Activated naive CD8-positive, alpha-beta T cell treated with anti-CD3 and anti-CD28 coated beads, Interleukin-2, amount 50 U/mL, for 24 hours (primary cell): ENCODE results near the gene CTBP2.

ENCODE experiments used
- ATAC-seq: fragments of 150-1000 bp; cut with Tn5 transposase; one replicate; pipeline ENCODE4 v1.10.0; 2021
- DNase-seq: peaks from one replicate; pipeline ENCODE4 v3.0.0; 2021
- H3K27ac Mint-ChIP-seq: one replicate; pipeline ENCODE4 v1.8.0; 2021; ENCODE audit warnings: mild to moderate bottlenecking, mixed read lengths
- H3K27me3 Mint-ChIP-seq: one replicate; pipeline ENCODE4 v1.8.0; 2021; ENCODE audit warnings: mixed read lengths
- H3K36me3 Mint-ChIP-seq: one replicate; pipeline ENCODE4 v1.8.0; 2021; ENCODE audit warnings: low read depth, mixed read lengths
- H3K4me1 Mint-ChIP-seq: one replicate; pipeline ENCODE4 v1.8.0; 2021; ENCODE audit warnings: mixed read lengths
- H3K4me3 Mint-ChIP-seq: one replicate; pipeline ENCODE4 v1.8.0; 2021; ENCODE audit warnings: mild to moderate bottlenecking, moderate library complexity, mixed read lengths
- H3K9me3 Mint-ChIP-seq: one replicate; pipeline ENCODE4 v1.8.0; 2021; ENCODE audit warnings: mixed read lengths

Gene CTBP2

DNA sequence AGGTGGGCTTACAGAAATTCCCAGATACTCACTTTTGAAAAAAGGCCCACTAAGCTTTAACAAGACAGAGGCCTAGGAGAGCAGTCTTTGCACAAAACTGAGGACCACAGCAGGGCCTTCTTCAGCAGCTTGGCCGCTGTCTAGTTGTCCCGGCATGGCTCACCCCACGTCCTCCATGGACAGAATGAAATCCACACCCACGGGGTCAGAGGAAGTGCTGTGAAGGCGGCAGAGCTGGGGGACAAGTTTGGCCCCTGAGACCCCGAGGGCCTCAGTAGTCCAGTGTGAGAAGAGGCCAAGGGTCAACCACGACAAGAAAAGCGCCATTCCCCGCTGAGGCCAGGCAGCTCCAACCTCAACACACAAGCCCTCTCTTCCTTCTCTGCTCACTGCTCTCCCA is 139.5 kb downstream of the CTBP2 start:
- Mint-ChIP-seq H3K27me3 (no peaks in the 10 kb centered on the region), H3K9me3 (no peaks in the 10 kb centered on the region), H3K27ac (no peak overlapping the region), H3K4me3 (no peak overlapping the region), H3K4me1 (no peaks in the 10 kb centered on the region), H3K36me3 (no peaks in the 10 kb centered on the region)
- DNase-seq (no peak), ATAC-seq (no peak)

DNA sequence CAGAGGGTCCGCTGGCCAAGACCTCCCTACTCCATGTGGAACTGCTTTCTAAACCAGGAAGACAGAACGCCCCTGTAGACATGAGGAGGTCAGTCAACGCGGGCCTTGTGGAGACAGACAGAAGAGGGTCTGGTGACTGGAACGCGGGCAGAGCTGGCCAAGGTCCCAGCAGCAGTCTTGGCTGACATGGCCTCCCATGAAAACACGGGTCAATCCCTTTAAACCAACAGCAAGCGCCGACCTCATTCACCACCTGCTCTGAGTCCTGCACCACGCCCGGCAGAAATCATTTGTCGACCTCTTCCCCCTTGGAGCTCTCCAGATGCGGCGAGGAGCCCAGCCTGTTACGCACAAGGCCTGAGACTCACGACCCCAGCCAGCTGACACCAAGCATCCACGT is 140.0 kb downstream of the CTBP2 start:
- Mint-ChIP-seq H3K9me3 (no peaks in the 10 kb centered on the region), H3K4me3 (no peak overlapping the region), H3K36me3 (no peaks in the 10 kb centered on the region), H3K4me1 (no peaks in the 10 kb centered on the region), H3K27me3 (no peaks in the 10 kb centered on the region), H3K27ac (no peak overlapping the region)
- ATAC-seq (no peak), DNase-seq (no peak)

DNA sequence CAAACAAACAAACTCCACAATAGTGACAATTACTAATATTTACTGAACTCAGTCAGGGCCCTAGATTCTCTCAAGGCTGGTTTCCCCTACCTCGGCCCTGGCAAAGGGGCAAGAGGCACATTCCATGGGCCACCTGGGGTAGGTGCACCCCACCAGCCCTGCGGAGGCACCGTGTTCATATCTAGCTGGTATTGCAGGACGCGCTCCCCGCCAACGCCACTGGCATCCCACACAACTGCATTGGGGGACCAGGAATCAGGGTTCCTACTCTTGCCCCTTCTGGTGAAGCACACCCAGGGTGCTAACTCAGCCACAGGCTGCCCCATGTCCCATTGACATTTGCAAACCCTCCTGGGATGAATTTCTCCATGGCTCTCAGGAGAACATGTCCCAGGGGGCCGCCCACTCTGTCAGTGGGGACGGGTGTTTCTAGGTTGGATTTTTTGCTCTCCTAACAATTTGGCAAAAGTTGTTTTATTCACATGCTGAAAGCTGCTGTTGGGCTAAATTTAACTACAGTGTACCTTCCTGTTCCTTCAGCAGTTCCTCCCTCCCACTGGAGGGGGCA is 141.7 kb downstream of the CTBP2 start:
- Mint-ChIP-seq H3K27me3 (no peaks in the 10 kb centered on the region), H3K9me3 (no peaks in the 10 kb centered on the region), H3K4me3 (no peak overlapping the region), H3K4me1 (no peaks in the 10 kb centered on the region), H3K36me3 (no peaks in the 10 kb centered on the region), H3K27ac (no peak overlapping the region)
- no peak for DNase-seq
- no peak for ATAC-seq

DNA sequence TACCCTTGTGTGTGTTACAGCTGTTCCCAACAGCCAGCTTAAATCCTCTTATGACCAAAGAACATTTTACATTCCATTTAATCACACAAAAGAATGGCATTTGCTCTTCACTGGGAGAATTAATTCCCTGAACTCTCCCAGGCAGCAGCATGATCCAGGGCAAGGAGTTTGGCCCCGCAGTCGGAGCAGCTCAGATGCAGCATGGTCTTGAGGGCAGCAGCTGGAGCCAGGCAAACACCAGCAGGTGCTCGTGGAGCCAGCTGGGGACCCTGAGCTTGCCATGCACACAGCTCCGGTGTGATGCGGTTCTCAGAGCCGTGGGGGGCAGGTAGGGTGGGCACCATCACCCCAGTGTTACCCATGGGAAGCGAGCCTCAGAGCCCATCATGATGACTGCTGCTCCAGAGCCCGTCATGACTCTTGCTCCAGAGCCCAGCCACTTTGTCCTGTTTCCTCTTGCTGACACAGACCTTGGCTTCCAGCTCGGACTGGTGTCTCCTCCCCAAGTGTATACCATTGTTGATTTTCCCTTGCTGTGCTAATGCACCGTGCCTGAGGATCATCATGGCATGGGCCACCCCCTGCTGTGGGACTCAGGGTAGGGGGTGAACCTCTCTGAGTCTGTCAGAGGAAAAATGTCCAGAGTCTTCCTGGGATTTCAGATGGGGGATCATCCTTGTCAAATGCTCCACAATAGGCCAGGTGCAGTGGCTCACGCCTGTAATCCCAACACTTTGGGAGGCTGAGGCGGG is 142.6 kb downstream of the CTBP2 start:
- ATAC-seq (no peak), DNase-seq (no peak)
- H3K4me3 Mint-ChIP-seq = no peak overlapping the region
- H3K27me3 Mint-ChIP-seq = no peaks in the 10 kb centered on the region
- no peaks in the 10 kb centered on the region for H3K9me3 Mint-ChIP-seq
- no peaks in the 10 kb centered on the region for H3K4me1 Mint-ChIP-seq
- no peaks in the 10 kb centered on the region for H3K36me3 Mint-ChIP-seq
- H3K27ac Mint-ChIP-seq = no peak overlapping the region

DNA sequence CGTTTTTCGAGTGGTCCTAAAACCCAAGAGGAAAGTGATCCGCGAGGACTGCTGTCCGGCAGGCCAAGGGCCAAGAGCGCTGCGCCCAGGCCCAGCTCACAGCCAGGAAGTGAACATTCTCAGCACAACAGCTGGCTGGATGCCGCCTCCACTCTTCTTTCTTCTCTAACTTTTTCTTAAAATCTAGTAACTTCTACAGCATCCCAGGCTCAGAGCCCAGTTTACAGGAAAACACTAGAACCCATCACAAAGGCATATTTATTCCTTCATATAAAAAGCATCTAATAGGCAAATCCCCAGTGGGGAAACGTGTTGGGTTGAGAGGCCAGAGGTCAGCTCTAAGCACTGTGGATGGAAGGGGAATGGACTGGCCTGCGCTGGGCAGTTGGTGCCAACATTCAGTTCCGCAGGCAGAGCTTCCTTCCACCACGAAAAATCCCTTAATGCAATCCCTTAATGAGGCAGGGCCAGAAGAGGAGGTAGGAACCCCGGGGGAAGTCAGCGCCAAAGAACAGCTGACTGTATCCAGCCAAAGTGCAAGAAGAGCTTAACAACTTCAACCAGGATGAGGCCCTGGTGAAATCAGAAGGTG is 143.7 kb downstream of the CTBP2 start:
- DNase-seq (no peak), ATAC-seq (no peak)
- H3K9me3 Mint-ChIP-seq = no peaks in the 10 kb centered on the region
- H3K36me3 Mint-ChIP-seq = no peaks in the 10 kb centered on the region
- no peaks in the 10 kb centered on the region for H3K27me3 Mint-ChIP-seq
- no peaks in the 10 kb centered on the region for H3K4me1 Mint-ChIP-seq
- H3K27ac Mint-ChIP-seq = no peak overlapping the region
- no peak overlapping the region for H3K4me3 Mint-ChIP-seq

DNA sequence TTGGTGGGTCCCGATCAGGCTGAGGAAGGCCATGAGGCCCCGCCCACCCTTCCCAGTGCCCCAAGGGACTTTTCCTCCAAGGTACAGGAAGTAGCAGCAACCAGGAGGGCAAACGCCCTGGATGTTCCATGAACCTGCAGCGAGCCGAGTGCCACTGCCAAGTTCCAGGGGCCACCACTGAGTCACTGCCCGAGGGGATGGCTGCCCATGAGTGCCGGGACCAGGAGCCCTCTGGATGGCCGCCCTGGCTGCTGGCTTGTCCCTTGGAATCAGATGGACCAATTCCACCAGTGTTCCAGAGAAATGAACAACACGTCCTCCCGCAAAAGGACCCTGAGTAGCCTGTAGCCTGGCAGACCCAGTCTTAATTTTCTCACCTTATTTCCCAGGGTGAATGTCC is 144.2 kb downstream of the CTBP2 start:
- DNase-seq (no peak), ATAC-seq (no peak)
- Mint-ChIP-seq H3K4me3 (no peak overlapping the region), H3K4me1 (no peaks in the 10 kb centered on the region), H3K27ac (no peak overlapping the region), H3K27me3 (no peaks in the 10 kb centered on the region), H3K36me3 (no peaks in the 10 kb centered on the region), H3K9me3 (no peaks in the 10 kb centered on the region)

DNA sequence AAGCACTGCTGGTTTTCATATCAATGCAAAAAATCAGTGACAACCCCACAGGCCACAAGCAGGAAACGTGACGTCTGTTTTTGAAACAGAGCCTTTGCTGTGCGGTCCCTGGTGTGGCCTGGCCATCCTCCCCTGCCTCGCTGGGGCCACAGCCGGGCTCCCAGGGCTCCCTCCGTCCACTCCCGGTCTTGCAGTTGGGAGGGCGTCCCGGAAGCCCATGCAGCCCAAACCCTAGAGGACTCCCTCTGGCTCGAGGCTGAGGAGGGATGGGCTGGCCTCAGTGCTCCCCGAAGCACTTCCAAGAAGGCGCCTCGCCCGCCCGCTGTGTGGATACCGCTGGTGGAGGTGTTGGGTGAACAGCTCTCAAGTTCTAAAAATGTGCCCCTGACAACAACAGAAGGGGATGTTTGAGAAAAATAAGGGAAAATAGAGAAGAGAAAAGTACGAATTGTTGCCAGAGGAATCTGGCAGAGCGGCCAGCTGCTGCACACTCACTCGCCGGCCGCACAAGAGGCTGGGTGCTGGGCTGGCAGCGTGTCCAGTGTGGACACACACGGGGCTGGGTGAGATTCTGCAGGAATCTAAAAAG is 144.9 kb downstream of the CTBP2 start:
- Mint-ChIP-seq H3K4me3 (no peak overlapping the region), H3K4me1 (no peaks in the 10 kb centered on the region), H3K27ac (no peak overlapping the region), H3K27me3 (no peaks in the 10 kb centered on the region), H3K9me3 (no peaks in the 10 kb centered on the region), H3K36me3 (no peaks in the 10 kb centered on the region)
- ATAC-seq = no peak
- no peak for DNase-seq

- Mint-ChIP-seq H3K36me3 (no peaks in the 10 kb centered on the region), H3K9me3 (no peaks in the 10 kb centered on the region), H3K27ac (no peak overlapping the region), H3K4me1 (no peaks in the 10 kb centered on the region), H3K27me3 (no peaks in the 10 kb centered on the region), H3K4me3 (no peak overlapping the region)
- DNase-seq = no peak
- ATAC-seq = no peak
These were observed 145.5 kb downstream of the CTBP2 start for GRCh38 chr10:125014836-125015355.

DNA sequence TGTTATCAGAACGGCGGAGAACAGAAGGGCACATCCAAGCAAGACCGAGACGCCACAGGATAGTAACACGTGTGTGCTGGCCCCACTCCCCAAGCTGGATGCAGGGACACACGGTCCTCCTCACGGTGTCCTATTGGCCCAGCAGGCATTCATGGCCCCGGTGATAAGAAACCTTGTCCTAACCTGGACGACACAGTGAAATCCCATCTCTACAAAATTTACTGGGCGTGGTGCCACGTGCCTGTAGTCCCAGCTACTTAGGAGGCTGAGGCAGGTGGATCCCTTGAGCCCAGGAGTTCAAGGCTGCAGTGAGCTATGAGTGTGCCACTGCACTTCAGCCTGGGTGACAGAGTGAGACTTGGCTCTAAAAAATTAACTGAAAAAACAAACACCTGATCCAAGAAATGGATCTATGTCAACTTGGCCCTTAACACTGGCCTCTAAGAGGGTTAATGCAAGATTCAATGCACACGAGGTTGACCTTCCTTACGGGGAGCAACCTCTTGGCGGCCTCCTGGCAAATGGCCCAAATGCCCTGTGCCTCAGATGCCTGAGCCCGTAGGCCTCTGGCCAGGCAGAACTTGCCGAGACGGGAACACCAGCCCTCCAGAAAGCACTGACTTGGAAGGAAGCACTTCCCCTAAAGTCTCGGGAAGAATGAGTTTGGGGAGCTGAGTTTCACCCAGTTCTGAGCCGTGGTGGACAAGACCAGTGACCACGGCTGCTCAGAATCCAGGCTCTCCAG is 146.1 kb downstream of the CTBP2 start:
- no peaks in the 10 kb centered on the region for H3K27me3 Mint-ChIP-seq

GRCh38 chr10:125013529-125013872 is 146.9 kb downstream of the CTBP2 start:
- Mint-ChIP-seq H3K27me3 (no peaks in the 10 kb centered on the region), H3K36me3 (no peaks in the 10 kb centered on the region), H3K4me3 (no peak overlapping the region), H3K9me3 (no peaks in the 10 kb centered on the region), H3K27ac (no peak overlapping the region), H3K4me1 (no peaks in the 10 kb centered on the region)
- DNase-seq = no peak
- ATAC-seq = no peak

More for the DNA sequence above, 146.1 kb downstream of the CTBP2 start:
- Mint-ChIP-seq H3K4me3 (no peak overlapping the region), H3K36me3 (no peaks in the 10 kb centered on the region), H3K9me3 (no peaks in the 10 kb centered on the region), H3K27ac (no peak overlapping the region), H3K4me1 (no peaks in the 10 kb centered on the region)
- ATAC-seq (no peak), DNase-seq (no peak)

GRCh38 chr10:125012851-125013528 is 147.4 kb downstream of the CTBP2 start:
- ATAC-seq = no peak
- Mint-ChIP-seq H3K27ac (no peak overlapping the region), H3K4me1 (no peaks in the 10 kb centered on the region), H3K27me3 (no peaks in the 10 kb centered on the region), H3K4me3 (no peak overlapping the region), H3K36me3 (no peaks in the 10 kb centered on the region), H3K9me3 (no peaks in the 10 kb centered on the region)
- DNase-seq = no peak

- Mint-ChIP-seq H3K4me1 (no peaks in the 10 kb centered on the region), H3K27ac (no peak overlapping the region)
These were observed 148.2 kb downstream of the CTBP2 start for GRCh38 chr10:125011926-125012705.

GRCh38 chr10:125011171-125011925 is 149.0 kb downstream of the CTBP2 start:
- Mint-ChIP-seq H3K4me1 (no peaks in the 10 kb centered on the region), H3K27me3 (no peaks in the 10 kb centered on the region), H3K9me3 (no peaks in the 10 kb centered on the region), H3K36me3 (no peaks in the 10 kb centered on the region), H3K27ac (no peak overlapping the region), H3K4me3 (no peak overlapping the region)
- ATAC-seq (no peak), DNase-seq (no peak)

More at GRCh38 chr10:125011926-125012705, 148.2 kb downstream of the CTBP2 start:
- ATAC-seq = no peak
- Mint-ChIP-seq H3K36me3 (no peaks in the 10 kb centered on the region), H3K27me3 (no peaks in the 10 kb centered on the region), H3K9me3 (no peaks in the 10 kb centered on the region), H3K4me3 (no peak overlapping the region)
- no peak for DNase-seq
